ENCODE results near the gene DNAJC24.

DNA sequence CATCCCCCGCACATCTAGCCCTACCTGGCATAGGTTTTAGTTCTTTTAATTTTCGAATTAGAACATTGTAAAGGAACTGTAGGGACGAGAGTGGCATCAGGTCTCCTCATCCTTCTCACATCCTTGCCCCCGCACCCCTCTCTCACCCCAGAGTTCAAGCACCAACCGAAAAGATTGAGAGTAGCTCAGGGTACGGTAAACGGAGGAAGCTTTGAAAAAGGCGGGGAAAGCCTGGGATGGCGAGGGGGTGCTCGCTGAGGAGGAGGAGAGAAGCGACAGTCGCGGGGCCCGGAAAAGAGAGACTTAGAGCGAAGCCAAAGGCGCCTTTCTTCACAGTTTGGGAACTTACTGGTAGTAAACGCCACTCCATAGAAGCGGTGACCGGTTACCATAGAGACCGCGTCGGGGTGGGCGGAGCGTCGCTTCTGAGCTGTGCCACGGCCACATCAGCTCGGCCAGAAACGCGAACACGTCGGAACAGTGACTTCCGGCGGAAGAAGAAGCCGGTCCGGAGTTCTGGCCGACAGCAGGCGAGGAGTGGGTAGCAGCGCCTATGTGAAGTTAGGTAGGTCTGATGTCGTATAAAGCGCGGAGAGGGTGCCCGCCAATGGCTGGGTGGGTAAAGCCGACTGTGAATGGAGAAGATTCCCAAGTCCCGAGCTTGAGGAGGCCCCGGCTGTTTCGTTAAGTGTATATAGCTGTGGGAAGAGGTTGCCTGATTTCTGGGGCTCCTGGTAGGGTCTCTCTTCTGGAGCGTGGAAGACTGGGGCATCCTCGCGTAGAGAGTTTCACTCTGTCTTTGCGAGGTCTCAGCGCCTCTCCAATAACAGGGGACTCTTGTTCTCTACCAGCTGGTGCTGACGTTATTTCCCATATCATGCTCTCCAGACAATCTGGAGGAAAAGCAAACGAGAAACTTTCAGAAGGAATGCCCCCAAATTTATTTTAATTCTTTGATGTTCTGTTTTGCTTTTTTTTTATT is at the start of gene DNAJC24, which contains the start of gene DCDC1:
- TF ChIP-seq CREB1 (IDR thresholded peaks at IDR 0.05; ENCODE audit: low read depth) (peak; percentile 90), EZH2 (IDR thresholded peaks at IDR 0.05; ENCODE audit: borderline replicate concordance, control insufficient read depth, low read depth, low read length) (no peak), POLR2AphosphoS2 (IDR thresholded peaks at IDR 0.05; ENCODE audit: low read depth, low read length) (peak; percentile 78), HDAC2 (IDR thresholded peaks at IDR 0.05) (no peak), TBL1XR1 (IDR thresholded peaks at IDR 0.05; ENCODE audit: low read depth, low read length) (peak; percentile 56; the same call in 1 of the 2 replicates), POLR2A (IDR thresholded peaks at IDR 0.05; ENCODE audit: low read depth, low read length) (peak; percentile 87), BHLHE40 (IDR thresholded peaks at IDR 0.05; ENCODE audit: borderline replicate concordance in 1 of 2, low read depth in 2 of 2, low read length in 1 of 2) (peak in 1 of 2 experiments; percentile 47; a peak in 1 of 4 replicates), EP300 (IDR thresholded peaks at IDR 0.05; ENCODE audit: borderline replicate concordance in 1 of 2, control insufficient read depth in 1 of 2, low read depth in 2 of 2, low read length in 2 of 2) (no peak; a peak in 1 of 4 replicates), PML (IDR thresholded peaks at IDR 0.05; ENCODE audit: low read length) (peak; percentile 92), PAX8 (IDR thresholded peaks at IDR 0.05) (no peak), BRCA1 (IDR thresholded peaks at IDR 0.05; ENCODE audit: low read depth, low read length) (no peak)

All from GM12878 (cell line).